GM19099 (cell line): ENCODE results near the gene DLX1.

Source experiments
- POLR2A ChIP-seq: IDR thresholded peaks from 3 replicates; pipeline ENCODE4 v1.6.1; 2011; ENCODE audit warnings: low read depth; ENCODE audit not compliant: insufficient read length; ENCODE audit errors: extremely low read depth

The DLX1 gene

DNA sequence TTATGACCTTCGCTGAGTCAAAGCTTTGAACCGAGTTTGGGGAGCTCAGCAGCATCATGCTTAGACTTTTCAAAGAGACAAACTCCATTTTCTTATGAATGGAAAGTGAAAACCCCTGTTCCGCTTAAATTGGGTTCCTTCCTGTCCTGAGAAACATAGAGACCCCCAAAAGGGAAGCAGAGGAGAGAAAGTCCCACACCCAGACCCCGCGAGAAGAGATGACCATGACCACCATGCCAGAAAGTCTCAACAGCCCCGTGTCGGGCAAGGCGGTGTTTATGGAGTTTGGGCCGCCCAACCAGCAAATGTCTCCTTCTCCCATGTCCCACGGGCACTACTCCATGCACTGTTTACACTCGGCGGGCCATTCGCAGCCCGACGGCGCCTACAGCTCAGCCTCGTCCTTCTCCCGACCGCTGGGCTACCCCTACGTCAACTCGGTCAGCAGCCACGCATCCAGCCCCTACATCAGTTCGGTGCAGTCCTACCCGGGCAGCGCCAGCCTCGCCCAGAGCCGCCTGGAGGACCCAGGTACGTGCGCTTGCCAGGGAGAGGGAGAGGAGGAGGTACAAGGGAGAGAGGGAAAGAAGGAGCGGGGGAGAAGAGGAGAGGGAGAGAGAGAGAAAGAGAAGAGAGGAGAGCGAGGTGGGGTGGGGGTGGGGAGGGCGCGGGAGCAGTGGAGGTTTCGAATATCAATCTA is at the start of gene DLX1:
TSS of gene DLX1 (plus strand) at position 48 of the 700 bp plus-strand sequence. CDS start at position 219, 171 bp downstream.
- TF ChIP-seq POLR2A = no peak

DNA sequence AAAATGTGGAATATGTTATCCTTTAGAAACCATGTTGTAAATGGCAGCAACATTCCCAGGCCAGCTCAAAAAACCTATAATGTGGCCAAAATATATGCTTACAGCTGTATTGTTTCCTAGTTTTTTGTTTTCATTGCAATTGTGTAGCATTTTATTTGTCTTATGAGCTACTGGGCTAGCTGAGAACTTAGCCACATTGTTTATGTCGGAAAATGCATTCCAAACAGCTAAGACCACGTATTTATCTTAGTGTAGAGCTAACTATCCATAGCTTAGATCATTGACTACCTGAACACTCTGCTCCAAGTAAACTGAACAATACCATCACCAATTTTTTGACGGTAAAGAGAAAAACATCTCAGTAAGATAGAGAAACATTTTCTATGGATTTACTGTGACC is 47.2 kb upstream of the DLX1 start:
- TF ChIP-seq POLR2A = no peak

DNA sequence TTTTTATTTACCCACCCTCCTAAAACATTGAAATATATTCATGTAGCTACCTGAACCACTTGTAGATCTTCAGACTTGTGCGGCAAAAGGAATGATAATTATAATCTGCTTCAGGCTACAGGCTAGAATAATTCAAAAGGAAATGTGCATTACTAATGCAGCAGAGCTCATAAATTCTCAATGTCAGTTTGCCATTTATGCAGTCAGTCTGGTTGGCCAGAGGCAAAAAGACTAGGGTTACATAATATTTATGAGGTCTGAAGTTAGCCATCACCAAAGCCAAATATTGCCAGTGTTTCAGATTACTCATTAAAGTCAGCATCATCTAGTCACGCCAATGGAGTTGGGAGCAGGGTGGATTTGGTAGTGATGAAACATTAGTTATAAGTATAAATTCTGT is 46.7 kb upstream of the DLX1 start:
- no peak for TF ChIP-seq POLR2A

DNA sequence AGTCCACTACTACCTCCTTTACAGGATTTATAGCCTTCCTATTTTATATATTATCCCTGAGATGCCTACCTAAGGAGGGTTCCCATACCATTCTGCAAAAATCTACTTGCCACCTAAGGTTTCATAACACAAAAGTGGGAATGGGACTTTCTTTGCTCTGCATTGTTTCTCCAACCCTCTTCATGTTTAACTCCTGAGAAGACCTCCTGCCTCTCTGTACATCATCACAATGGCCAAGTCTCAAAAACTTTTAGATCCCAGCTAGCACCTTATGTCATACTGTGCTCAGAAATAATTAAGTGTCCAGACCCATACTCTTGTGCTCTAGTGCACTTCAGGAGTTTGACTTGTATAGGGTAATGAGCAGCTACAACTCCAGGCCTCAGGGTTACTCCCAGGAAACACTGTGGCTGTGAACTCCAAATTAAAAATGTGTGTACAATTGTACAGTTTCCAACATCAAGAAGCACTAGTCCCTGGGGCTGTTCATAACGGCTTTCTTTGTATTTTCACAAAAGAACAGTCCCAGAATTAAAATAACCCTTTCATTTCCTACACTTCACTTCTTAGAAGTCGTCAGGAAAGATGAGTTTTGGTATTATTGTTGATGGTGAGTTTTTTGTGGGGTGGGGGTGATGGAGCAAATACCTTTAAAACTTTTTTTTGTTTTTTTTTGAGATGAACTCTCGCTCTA is 46.1 kb upstream of the DLX1 start:
- no peak for TF ChIP-seq POLR2A

DNA sequence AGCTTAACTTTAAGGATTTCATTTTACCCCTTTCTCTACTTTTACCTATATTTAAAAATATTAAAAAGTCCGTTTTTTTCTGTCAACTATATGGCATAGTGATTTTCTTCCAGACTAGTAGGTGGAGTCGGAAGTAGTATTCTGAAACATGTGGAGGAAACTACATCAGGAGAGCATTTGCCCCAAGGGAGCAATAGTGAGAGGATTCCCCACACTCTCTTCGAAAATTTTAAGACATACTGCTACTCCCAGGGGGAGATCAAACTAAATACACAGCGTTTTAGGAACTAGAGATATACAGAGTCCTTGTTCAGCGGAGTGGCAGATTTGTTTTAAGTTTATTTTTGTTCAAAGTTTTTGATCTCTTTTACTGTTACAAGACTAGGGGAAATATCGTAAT is 45.0 kb upstream of the DLX1 start:
- no peak for TF ChIP-seq POLR2A

DNA sequence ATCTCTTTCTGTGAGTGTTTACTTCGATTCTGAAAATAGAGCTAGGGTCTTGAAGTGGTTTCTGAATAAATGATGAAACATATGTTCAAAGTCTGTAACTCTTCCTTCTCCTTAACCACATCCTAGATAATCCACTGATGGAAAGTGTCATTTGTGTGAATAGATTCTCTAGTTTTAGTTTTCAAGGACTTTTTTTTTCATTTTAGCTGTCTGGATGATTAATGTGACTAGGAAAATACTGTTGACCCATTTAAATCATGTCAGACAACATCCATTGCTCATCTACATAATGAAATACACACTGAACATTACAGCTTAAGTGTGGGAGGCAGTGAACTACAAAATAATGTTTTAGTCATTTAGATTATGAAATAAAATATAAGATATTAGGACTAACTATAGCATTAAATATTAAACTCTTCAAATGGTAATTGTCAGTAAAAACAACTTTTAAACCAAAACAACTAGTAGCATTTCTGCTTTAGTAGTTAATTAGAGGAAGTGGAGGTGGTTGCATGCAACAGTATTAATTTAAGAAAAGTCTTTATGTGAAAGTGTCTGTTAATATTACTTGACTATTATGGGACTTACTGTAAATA is 39.1 kb upstream of the DLX1 start:
- no peak for TF ChIP-seq POLR2A

DNA sequence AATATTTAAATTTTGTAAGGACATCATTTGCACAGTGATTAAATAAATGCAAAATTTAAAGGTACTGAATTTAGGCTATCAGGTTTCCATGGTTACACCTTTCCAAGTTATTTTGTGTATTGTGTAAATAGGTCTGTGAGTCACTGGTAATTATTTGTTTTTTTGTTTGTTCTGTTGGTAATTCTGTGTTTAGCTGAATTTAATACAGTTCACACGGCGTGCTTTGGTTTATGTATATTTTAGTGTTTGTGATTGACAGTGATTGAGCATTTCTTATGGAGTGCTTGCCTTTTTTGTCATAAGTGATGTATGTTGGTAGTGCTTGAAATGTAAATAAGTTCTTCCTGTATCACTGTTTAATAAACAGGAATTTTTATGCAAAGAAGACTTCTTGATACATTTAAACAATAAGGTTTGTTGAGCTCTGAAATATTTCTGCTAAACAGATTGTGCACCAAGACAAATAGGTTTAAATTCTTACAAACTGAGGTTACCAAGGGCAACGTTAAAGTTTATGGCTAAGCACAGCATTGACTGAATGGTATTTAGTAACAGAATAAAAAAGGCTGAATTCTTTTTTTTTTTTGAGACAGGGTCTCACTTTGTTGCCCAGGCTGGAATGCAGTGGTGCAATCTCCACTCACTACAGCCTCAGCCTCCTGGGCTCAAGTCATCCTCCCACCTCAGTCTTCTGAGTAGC is 38.3 kb upstream of the DLX1 start:
- TF ChIP-seq POLR2A = no peak

DNA sequence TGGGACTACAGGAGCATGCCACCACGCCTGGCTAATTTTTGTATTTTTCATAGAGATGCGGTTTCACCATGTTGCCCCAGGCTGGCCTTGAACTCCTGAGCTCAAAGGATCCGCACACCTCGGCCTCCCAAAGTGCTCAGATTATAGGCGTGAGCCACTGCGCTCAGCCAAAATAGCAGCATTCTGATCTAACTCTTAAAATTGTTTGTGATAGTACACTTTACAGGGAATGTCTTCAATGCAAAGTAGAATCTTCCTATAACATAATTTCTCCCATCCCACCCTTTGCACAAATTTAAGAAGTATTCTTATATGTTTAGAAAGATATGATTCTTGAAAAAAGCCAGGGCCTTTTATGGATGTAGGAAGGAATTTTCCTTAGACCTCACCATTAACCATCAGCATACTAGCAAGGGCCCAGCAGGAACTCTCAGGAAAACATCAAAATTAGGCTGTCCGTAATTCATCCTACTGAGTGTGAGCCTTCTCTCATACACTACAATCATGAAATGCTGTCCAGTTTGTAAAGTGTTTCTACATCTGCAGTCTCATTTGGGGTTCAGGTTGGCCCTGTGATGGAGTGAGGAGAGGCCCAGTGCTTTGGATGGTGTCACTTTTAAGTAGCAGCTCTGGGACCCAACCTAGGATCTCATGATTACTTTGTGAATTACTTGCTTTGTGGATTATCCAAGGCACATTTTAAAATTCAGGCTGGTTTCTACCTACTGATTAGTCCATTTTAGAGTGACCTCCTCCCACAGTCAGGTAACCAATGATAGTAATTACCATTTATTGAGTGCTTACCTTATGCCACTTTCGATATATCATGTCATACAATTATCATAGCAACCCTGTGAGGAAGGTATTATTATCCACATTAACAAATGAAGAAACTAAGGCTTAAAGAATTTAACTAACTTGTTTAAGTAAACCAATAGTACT is 37.5 kb upstream of the DLX1 start:
- TF ChIP-seq POLR2A = no peak

DNA sequence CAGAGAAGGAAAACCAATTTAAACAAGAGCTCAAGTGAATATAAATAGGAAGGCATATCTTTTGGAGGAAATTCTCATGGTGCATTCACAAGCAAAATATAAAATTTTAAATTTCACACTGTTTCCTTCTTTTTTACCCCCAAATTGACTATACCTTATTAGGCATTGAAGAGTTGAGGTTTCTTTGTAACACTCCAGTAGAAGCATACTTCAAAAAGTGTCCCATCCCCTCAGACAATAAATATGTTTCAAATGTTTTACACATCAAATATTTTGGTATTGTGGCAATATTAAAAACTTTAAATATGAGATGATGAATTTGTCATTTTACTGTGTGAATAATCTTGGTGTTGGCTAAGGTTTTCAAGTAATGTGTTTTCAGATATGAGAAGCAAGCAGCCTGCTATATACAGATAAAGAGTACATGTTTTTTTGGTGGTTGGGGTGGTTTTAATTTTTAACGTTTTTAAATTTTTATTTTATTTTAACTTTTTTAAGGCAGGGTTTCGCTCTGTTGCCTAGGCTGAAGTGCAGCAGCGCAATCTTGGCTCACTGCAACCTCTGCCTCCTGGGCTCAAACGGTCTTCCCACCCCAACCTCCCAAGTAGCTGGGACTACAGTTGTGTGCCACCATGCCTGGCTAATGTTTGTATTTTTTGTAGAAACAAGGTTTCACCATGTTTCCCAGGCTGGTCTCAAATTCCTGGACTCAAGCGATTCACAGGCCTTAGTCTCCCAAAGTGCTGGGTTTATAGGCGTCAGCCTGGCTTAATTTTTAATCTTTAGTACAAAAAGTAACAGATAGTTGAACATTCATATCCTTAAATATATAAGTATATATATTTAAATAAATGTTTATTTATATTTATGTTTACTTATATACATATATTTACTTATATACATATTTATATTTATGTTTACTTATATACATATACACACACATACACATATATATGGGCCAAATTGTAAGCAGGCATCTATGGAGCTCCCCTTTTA is 36.5 kb upstream of the DLX1 start:
- no peak for TF ChIP-seq POLR2A

DNA sequence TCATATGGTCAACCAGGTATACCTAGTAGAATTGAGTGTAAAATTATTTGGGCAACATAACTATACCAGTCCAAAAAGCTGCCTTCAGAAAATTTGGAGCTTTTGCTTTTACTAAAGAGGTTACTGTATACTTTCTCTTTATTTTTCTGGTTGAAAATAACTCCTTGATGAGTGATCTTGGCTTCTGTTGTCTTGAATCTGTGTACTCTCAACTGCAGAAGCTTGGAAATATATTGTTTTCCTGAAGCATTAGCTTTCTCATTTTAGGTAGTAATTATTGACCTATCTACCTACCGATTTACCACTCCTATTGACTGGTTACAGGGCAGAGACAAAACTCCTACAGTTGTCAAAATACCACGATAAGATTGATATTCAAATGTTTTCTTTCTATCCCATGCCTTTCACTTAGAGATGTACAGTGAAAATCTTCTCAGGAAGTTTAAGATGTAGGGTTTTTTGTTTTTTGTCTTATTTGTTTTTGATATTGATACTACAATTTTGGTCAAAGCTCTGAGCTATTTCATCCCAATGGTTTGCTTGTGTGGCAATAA is 35.7 kb upstream of the DLX1 start:
- TF ChIP-seq POLR2A = no peak

DNA sequence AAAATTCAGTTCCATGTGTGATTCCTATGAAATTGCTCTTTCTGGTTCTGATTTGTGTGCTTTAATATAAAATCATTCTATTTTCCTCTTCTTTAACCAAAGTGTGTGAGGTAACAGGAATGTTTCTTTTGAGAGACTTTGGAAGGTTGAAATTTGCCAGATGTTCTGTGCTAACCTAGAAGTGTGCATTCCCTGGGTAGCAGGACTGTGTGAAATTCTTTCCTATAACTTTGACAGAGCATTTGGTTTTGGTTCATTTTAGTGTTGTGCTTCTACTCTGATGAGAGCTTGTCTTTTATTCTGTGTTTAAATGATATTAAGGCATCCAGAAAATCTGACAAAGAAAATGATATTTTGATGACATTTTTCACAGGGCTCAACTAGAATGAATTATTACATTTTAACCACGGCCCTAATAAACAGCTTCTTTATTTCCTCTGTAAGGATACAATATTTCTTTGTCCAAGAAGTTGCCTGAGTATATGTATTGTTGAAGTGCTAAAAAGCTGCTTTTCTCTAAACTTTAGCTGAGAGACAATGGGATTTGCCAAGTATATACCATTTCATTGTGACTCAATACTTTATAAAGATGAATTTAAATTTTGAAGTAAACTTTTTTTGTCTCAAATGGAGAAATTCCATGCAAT is 34.7 kb upstream of the DLX1 start:
- no peak for TF ChIP-seq POLR2A

DNA sequence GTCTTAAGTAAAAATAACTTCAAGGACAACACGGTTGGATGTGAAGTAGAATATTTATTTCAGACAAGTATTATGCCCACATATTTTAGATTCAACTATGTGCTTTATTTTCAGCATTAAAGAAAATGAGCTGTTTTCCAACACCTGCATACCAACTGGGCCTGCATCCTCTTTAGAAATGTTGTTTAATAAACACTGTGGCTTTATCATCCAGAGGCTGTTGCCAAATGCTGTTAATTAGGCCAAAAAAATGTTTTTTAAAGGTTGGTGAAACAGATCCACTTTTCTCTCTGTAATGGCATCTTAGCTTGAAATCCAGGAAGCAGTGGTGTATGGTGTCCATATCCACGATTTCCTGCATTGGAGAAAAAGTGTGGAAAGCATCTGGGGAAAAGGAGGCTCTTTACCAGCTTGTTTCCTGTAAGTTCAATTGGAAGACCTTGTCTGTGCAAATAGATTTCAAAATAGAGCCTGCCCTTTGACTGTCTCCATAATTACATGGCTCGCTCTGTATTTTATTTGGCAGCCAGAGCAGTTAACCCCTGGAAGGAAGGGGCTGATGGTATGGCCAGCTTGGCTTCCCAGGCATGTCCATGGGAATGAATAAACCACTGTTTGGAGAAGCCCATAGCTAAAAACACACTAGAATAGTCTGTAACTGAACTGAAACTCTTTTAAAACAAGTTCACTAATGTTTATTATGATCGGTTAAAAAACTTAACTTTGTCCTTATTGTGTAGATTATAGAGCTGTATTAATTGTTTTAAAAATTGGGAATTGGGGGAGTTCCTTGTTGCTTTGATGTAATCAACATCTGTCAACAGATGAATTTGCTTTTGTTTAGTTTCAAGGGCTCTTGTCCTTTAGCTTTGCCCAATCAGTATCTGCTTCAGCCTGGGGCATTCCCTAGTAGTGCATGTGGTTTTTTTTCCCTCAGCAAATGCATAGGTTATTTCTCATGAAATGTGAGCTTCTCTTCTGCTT is 33.0 kb upstream of the DLX1 start:
- TF ChIP-seq POLR2A = no peak

DNA sequence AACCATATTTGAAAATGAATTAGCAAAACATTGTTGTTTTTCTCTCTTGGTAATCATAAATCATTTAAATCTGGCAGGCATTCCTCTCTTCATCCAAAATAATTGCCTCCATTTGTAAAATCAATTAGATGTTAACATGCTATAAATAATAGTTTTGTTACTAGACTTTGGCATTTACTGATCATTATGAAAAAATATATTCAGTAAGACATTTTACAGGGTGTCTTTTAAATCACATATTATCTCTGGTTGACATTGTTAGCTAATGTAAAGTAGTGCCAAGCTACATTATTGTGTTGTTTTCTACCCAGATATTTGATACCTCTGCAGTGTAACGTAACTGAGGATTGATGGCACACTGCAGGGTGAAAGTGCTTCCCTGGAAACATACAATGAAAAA is 31.8 kb upstream of the DLX1 start:
- TF ChIP-seq POLR2A = no peak
